ENCODE data around the gene AOPEP. TPM values are rescaled to one million over a fixed set of nuclear protein-coding genes. Genes with fewer than 3 reads are reported as not detected.

AOPEP gene
- total and polyA plus RNA-seq, 3 donors from 2014 or later: 31.4 to 95.0 (median 80.4) TPM

- Histone ChIP-seq H3K9me3 (no peaks in the 10 kb centered on the region), H3K27me3 (no peaks in the 10 kb centered on the region), H3K36me3 (ENCODE audit: low read depth, missing control alignments) (no peaks in the 10 kb centered on the region), H3K27ac (no peak overlapping the region), H3K4me1 (peaks cover 6% of the 10 kb centered on the region), H3K4me3 (no peak overlapping the region)
- intact Hi-C loops (cut with DNase I; ENCODE audit: low total_unique reads): loop anchor here (10.0 kb wide), 1 partner anchor 338 kb away; no protein-coding TSS in a partner anchor
- DNase-seq: no peak
- 96% methylated on average over 3 of the region's 3 CpGs for WGBS, 2 donors
- no peak for TF ChIP-seq CTCF (IDR thresholded peaks at IDR 0.05)
- TF ChIP-seq POLR2A (IDR thresholded peaks at IDR 0.05): no peak
Measured at GRCh38 chr9:94786586-94786985, 60.1 kb downstream of the AOPEP start.

- Histone ChIP-seq H3K9me3 (no peaks in the 10 kb centered on the region), H3K27ac (no peak overlapping the region), H3K36me3 (ENCODE audit: low read depth, missing control alignments) (no peaks in the 10 kb centered on the region), H3K4me1 (peaks cover 6% of the 10 kb centered on the region), H3K4me3 (no peak overlapping the region), H3K27me3 (no peaks in the 10 kb centered on the region)
- WGBS, 2 donors: 88 to 91% methylated on average over 6 of the region's 6 CpGs
- intact Hi-C loops (cut with DNase I; ENCODE audit: low total_unique reads): loop anchor here (10.0 kb wide), 1 partner anchor 338 kb away; no protein-coding TSS in a partner anchor
- TF ChIP-seq POLR2A (IDR thresholded peaks at IDR 0.05): no peak
- TF ChIP-seq CTCF (IDR thresholded peaks at IDR 0.05): no peak
- no peak for DNase-seq
Measured at GRCh38 chr9:94787266-94787665, 60.8 kb downstream of the AOPEP start.

GRCh38 chr9:94788570-94789105 is 62.1 kb downstream of the AOPEP start:
- no peaks in the 10 kb centered on the region for H3K9me3 ChIP-seq
- no peak for TF ChIP-seq CTCF (IDR thresholded peaks at IDR 0.05)
- TF ChIP-seq POLR2A (IDR thresholded peaks at IDR 0.05): no peak
- no peaks in the 10 kb centered on the region for H3K27me3 ChIP-seq
- H3K27ac ChIP-seq: no peak overlapping the region
- no peak for DNase-seq
- intact Hi-C loops (cut with DNase I; ENCODE audit: low total_unique reads): loop anchor here (10.0 kb wide), 1 partner anchor 336 kb away; no protein-coding TSS in a partner anchor
- H3K4me1 ChIP-seq: peaks cover 6% of the 10 kb centered on the region
- H3K4me3 ChIP-seq: no peak overlapping the region
- H3K36me3 ChIP-seq (ENCODE audit: low read depth, missing control alignments): no peaks in the 10 kb centered on the region

GRCh38 chr9:94791435-94791834 is 64.9 kb downstream of the AOPEP start:
- Histone ChIP-seq H3K9me3 (no peaks in the 10 kb centered on the region), H3K36me3 (ENCODE audit: low read depth, missing control alignments) (no peaks in the 10 kb centered on the region), H3K4me1 (no peaks in the 10 kb centered on the region), H3K27me3 (no peaks in the 10 kb centered on the region), H3K27ac (no peak overlapping the region), H3K4me3 (no peak overlapping the region)
- intact Hi-C loops (cut with DNase I; ENCODE audit: low total_unique reads): no loop called here
- no peak for TF ChIP-seq POLR2A (IDR thresholded peaks at IDR 0.05)
- TF ChIP-seq CTCF (IDR thresholded peaks at IDR 0.05): no peak
- no peak for DNase-seq
- WGBS, 2 donors: 96 to 98% methylated on average over 4 of the region's 4 CpGs

- H3K36me3 ChIP-seq (ENCODE audit: low read depth, missing control alignments): no peaks in the 10 kb centered on the region
- H3K4me1 ChIP-seq: no peaks in the 10 kb centered on the region
- no peak overlapping the region for H3K4me3 ChIP-seq
- H3K9me3 ChIP-seq: no peaks in the 10 kb centered on the region
- no peak for TF ChIP-seq POLR2A (IDR thresholded peaks at IDR 0.05)
- TF ChIP-seq CTCF (IDR thresholded peaks at IDR 0.05): no peak
- no peak for DNase-seq
- intact Hi-C loops (cut with DNase I; ENCODE audit: low total_unique reads): no loop called here
- no peak overlapping the region for H3K27ac ChIP-seq
- H3K27me3 ChIP-seq: no peaks in the 10 kb centered on the region
- 85 to 88% methylated on average over 5 of the region's 5 CpGs for WGBS, 2 donors
Measured at GRCh38 chr9:94792511-94792910, 66.0 kb downstream of the AOPEP start.

Measured in testis (tissue), 3 donors.